HG03196 (cell line): ENCODE measurements around the gene CD27.
"Not testable (repeated sequence)": the region's sequence is repeated elsewhere in the genome, so short reads cannot be mapped to it uniquely, and the experiment has no call there.

Experiments used
- ATAC-seq: cut with Tn5 transposase; IDR thresholded peaks from one replicate; pipeline ENCODE4 v1.9.1; 2021; ENCODE audit not compliant: unreplicated experiment

CD27 gene

DNA sequence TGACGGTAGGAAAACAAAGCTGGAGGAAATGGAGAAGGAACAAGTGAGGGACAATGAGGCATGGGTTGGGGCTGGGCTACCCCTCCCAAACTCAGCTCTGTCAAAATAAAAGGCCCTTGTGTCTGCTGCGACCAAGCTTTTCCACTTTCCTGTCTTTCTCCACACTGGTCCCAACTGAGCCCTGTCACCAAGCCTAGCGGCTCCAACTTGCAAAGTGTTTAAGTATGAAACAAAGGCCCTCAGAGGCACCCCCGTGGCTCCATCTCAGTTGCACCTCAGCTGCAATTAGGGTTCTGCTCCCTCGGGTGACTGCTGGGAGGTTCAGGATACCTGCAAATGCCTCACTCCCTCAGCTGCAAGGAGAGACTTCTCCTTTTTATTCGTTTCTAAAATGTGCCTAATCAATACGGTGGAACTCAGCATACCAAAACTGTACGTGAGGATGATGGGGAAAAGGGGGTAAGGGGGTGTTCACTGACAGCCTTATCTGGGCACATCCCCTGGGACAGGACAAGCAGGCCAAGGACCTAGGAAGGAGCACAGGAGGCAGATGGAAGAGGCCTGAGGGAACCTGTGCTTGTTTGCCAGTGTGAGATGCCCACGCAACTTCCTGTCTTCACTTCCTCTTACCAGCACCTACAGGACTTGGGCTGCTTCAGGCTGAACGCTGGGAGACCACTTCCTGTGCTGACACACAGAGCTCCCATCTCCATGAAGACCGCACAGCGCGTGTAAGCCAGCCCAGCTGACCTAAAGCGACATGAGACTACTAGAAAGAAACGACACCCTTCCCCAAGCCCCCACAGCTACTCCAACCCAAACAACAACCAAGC is 16.9 kb downstream of the CD27 start:
- peak; percentile 79 for ATAC-seq

DNA sequence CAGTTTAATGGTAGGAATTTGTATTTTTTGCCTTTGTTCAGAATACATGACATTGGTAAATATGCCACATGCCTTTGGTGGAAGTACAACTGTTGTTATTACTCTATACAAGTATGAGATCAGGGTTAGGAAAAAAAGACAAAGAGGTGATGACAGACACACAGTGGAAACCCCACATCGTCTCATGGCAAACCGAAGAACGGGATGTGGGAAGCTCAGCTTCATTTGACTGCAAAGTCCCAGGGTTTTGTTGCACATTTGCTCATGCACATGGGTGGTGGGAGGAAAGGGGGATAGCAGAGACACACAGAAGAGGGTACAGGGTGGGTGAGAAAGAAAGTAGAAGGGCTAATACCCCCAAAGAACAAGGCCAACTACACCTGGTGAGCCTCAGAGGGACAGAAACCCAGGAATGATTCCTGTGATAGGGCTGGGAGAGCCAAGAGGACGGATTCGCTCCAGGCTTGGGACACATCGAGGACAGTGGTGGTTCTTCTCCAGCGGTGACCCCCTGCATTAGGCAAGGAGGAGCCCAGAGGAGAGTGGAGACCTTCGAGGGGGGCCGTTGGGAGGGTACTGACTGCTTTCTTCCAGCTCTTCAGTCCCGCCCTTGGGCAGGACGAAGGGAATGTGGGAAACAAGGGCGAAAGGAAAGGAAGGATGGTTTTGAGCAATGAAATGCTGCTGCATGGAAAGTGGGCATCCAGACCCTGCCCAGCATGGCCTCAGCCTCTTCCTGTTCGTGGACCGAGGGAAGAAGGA is 17.7 kb downstream of the CD27 start:
- ATAC-seq, result no peak

DNA sequence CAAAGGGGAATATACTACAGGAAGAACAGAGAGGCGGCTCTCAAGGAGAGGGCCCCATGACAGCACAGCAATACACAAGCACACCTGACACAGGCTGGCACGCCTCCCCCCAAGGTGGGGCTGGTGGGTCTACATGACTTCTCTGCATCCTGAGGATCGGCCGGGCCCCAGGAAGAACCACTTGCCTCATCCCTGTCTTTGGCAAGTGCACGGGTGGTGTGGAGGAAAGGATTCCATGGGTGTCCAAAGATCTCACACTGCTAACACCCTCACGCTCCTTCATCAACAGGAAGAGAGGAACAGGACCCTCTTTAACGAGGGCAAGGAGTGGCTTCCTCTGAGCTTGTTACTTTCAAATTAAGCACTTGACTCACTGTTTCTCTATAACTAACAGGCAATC is 18.5 kb downstream of the CD27 start:
- ATAC-seq, result no peak

GRCh38 chr12:6463858-6464257 is 19.1 kb downstream of the CD27 start:
- ATAC-seq, result no peak

- no peak for ATAC-seq
Observed at GRCh38 chr12:6464531-6464930, 19.8 kb downstream of the CD27 start.

- no peak for ATAC-seq
Observed at GRCh38 chr12:6465467-6466183, 20.9 kb downstream of the CD27 start.

DNA sequence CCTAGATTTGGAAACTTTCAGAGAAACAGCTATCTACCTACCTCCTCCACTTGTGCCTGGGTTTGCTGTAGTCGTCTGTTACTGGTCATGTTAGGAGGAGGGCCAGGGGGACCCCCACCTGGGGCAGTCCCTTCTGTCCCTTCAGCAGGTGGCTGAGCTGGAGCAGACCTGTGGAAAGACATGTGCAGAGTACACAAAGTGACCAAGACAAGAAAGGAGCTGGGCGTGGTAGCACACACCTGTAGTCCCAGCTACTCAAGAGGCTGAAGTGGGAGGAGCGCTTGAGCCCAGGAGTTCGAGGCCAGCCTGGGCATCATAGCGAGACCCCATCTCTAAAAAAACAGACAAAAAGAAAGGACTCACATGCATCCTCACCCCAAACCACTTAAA is 21.4 kb downstream of the CD27 start:
- ATAC-seq, result no peak

GRCh38 chr12:6466751-6467150 is 22.0 kb downstream of the CD27 start:
- ATAC-seq, result not testable (repeated sequence)

GRCh38 chr12:6467571-6468282 is 23.0 kb downstream of the CD27 start:
- not testable (repeated sequence) for ATAC-seq

DNA sequence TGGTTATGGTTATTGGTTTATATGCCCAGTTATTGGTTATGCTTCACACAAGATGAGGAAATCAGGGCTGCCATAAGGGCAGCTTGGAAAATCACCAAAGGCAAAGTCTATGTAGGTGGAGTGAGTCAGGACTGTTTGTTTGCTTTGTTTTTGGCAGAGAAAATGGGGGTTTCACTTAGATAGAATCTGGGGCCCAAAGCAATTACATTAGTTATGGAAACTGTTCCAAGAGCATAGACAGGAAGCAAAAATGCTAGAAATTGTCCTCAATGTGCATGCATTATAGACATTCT is 23.5 kb downstream of the CD27 start:
- no peak for ATAC-seq

DNA sequence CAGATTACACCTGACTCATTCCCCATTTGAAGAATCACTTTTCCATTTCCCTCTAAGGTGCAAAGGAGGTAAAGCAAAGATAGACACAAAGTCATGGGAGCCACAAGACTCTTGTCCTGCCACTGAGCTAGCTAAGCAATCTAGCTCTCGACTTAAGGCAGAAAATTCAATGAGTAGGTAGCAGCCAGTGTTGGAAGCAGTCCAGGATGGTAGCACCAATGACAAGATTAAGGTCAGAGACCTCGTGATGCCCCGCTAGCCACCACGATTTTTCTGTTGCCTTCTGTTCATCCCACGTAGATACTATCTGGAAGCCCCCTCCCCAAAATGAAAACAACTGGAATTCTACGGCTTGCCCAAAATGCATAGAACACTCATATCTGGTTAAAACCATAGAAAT is 24.3 kb downstream of the CD27 start:
- no peak for ATAC-seq

- no peak for ATAC-seq
Observed at GRCh38 chr12:6469609-6470374, 25.0 kb downstream of the CD27 start.

GRCh38 chr12:6470375-6471163 is 25.8 kb downstream of the CD27 start, which contains the start of gene VAMP1:
TSS of gene VAMP1 (minus strand) at chr12:6470677. CDS start at chr12:6470531, 146 bp downstream.
- peak; percentile 86 for ATAC-seq

DNA sequence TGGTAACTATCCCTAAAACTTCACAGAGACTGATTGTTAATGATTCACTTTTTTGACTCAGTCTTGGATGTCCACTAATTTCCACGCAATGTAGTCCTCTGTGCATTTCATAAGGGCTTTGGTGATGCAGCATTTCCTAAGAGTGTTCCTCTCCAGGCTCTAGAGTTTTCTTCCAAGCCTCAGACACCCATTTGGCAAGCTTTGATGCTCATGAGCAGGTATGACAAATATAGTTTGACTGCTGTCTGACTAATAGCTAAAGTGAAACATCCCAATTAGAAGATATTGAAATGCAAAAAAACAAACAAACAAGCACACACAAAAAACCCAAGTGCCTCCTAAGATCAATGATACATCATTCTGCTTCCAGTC is 27.2 kb downstream of the CD27 start:
- no peak for ATAC-seq

DNA sequence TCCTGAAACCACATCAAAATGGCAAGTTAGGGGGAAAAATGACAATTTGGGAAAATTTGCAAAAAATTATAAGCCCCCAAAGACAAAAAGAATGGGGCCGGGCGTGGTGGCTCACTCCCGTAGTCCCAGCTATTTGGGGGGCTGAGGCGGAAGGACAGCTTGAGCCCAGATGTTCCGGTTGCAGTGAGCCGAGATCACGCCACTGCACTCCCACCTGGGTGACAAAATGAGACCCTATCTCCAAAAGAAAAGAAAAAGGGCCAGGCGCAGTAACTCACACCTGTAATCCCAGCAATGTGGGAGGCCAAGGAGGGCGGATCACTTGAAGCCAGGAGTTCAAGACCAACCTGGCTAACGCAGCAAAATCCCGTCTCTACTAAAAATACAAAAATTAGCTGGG is 27.7 kb downstream of the CD27 start:
- ATAC-seq, result no peak

DNA sequence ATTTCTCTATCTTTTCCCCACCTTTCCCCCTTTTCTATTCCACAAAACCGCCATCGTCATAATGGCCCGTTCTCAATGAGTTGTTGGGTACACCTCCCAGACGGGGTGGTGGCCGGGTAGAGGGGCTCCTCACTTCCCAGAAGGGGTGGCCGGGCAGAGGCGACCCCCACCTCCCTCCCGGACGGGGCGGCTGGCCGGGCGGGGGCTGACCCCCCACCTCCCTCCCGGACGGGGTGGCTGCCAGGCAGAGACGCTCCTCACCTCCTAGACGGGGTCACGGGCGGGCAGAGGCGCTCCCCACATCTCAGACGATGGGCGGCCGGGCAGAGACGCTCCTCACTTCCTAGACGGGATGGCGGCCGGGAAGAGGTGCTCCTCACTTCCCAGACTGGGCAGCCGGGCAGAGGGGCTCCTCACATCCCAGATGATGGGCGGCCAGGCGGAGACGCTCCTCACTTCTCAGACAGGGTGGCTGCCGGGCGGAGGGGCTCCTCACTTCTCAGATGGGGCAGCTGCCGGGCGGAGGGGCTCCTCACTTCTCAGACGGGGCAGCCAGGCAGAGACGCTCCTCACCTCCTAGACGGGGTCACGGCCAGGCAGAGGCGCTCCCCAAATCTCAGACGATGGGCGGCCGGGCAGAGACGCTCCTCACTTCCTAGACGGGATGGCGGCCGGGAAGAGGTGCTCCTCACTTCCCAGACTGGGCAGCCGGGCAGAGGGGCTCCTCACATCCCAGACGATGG is 30.6 kb downstream of the CD27 start:
- ATAC-seq, result not testable (repeated sequence)

GRCh38 chr12:6476489-6476888 is 31.7 kb downstream of the CD27 start:
- no peak for ATAC-seq

GRCh38 chr12:6477601-6478377 is 33.0 kb downstream of the CD27 start:
- not testable (repeated sequence) for ATAC-seq
